B cell (primary cell): ENCODE measurements around the gene SH3BP2. TPM values are rescaled to one million over a fixed set of nuclear protein-coding genes. Genes with fewer than 3 reads are reported as not detected.

ENCODE experiments used
- ATAC-seq: fragments of 200-7000 bp; cut with Tn5 transposase; one replicate; pipeline ENCODE4 v1.10.0; 2021; ENCODE audit warnings: low read depth, mild to moderate bottlenecking, moderate number of reproducible peaks, moderate library complexity
- CTCF ChIA-PET: fragments of 350-600 bp; sonication (Branson Sonifier 250); formaldehyde crosslinking; loops from one replicate; lab custom pipeline; 2021; ENCODE audit warnings: antibody characterized with exemption, inconsistent platforms; lab: Charles Lee
- POLR2A ChIA-PET: fragments of 350-600 bp; sonication (Branson Sonifier 250); formaldehyde crosslinking; loops from one replicate; lab custom pipeline; 2021; ENCODE audit warnings: antibody characterized with exemption; lab: Charles Lee
- DNase-seq: peaks from one replicate; pipeline ENCODE4 v3.0.0; 2013
- H2AFZ ChIP-seq: 2 replicates; pipeline ENCODE4 v1.6.1; 2012; ENCODE audit warnings: mild to moderate bottlenecking, low read depth, low read length; ENCODE audit not compliant: insufficient read depth, poor library complexity, severe bottlenecking
- H3K27ac ChIP-seq, 2 donors: 1 replicate in 1 of 2; 2 replicates in 1 of 2; pipeline ENCODE4 v1.5.1; 2012 to 2013; ENCODE audit warnings: low read length in 2 of 2, mild to moderate bottlenecking in 2 of 2, moderate library complexity in 1 of 2
- H3K27me3 ChIP-seq, 4 experiments: fragments of 200-600 bp in 1 of 4; sonication (generic) in 1 of 4; replicated peaks in 1 of 4; 1 replicate in 2 of 4; 2 replicates in 2 of 4; pipeline versions ENCODE4 v1.6.1 to v1.7.0; 2013 to 2016; ENCODE audit warnings: low read length in 3 of 4, mild to moderate bottlenecking in 2 of 4, mixed read lengths in 1 of 4, moderate library complexity in 1 of 4; ENCODE audit not compliant: insufficient read depth in 4 of 4, control insufficient read depth in 3 of 4; ENCODE audit errors: control extremely low read depth in 1 of 4
- H3K36me3 ChIP-seq, 2 experiments: replicated peaks in 1 of 2; 1 replicate in 1 of 2; 2 replicates in 1 of 2; pipeline versions ENCODE4 v1.6.1 to v1.7.1; 2013; ENCODE audit warnings: low read length in 1 of 2; ENCODE audit not compliant: insufficient read depth in 2 of 2, control insufficient read depth in 1 of 2; ENCODE audit errors: control extremely low read depth in 1 of 2, extremely low read depth in 1 of 2
- H3K4me1 ChIP-seq, 2 donors: fragments of 200-600 bp in 1 of 2; sonication (generic) in 1 of 2; 1 replicate in 1 of 2; 2 replicates in 1 of 2; pipeline versions ENCODE4 v1.5.1 to v1.6.1; 2013 to 2017; ENCODE audit warnings: low read length in 2 of 2; ENCODE audit not compliant: control insufficient read depth in 2 of 2, insufficient read depth in 2 of 2
- H3K4me2 ChIP-seq: replicated peaks from 2 replicates; pipeline ENCODE3; 2012; ENCODE audit warnings: mild to moderate bottlenecking, low read depth, low read length; ENCODE audit not compliant: poor library complexity, severe bottlenecking
- H3K4me3 ChIP-seq, 5 experiments: fragments of 200-600 bp in 1 of 5; sonication (generic) in 1 of 5; 1 replicate in 3 of 5; 2 replicates in 2 of 5; pipeline versions ENCODE4 v1.5.1 to v1.7.0; 2011 to 2016; ENCODE audit warnings: low read length in 4 of 5, mild to moderate bottlenecking in 4 of 5, low read depth in 2 of 5, control low read depth in 1 of 5, moderate library complexity in 1 of 5; ENCODE audit not compliant: insufficient read depth in 1 of 5; ENCODE audit errors: control extremely low read depth in 1 of 5, extremely low read depth in 1 of 5
- H3K79me2 ChIP-seq: fragments of 200-600 bp; sonication (generic); one replicate; pipeline ENCODE4 v1.6.0; 2016; ENCODE audit warnings: low read length; ENCODE audit not compliant: control insufficient read depth, insufficient read depth
- H3K9ac ChIP-seq: fragments of 200-600 bp; sonication (generic); 2 replicates; pipeline ENCODE4 v1.6.1; 2017; ENCODE audit warnings: mild to moderate bottlenecking, low read length, moderate library complexity
- H3K9me3 ChIP-seq, 3 donors: one replicate each; pipeline versions ENCODE4 v1.6.1 to v1.7.1; 2013; ENCODE audit warnings: low read length in 2 of 3; ENCODE audit not compliant: control insufficient read depth in 2 of 3, insufficient read depth in 1 of 3; ENCODE audit errors: control extremely low read depth in 1 of 3
- H4K20me1 ChIP-seq: 2 replicates; pipeline ENCODE4 v1.6.0; 2012; ENCODE audit warnings: mild to moderate bottlenecking, low read length; ENCODE audit not compliant: insufficient read depth, control insufficient read depth, poor library complexity, severe bottlenecking
- H3K27ac Mint-ChIP-seq: one replicate; pipeline ENCODE4 v1.8.0; 2021; ENCODE audit warnings: mixed read lengths
- H3K27me3 Mint-ChIP-seq: one replicate; pipeline ENCODE4 v1.8.0; 2021; ENCODE audit warnings: mixed read lengths
- H3K4me1 Mint-ChIP-seq: one replicate; pipeline ENCODE4 v1.8.0; 2021; ENCODE audit warnings: mixed read lengths
- H3K4me3 Mint-ChIP-seq: one replicate; pipeline ENCODE4 v1.8.0; 2021; ENCODE audit warnings: mixed read lengths
- H3K9me3 Mint-ChIP-seq: one replicate; pipeline ENCODE4 v1.8.0; 2022; ENCODE audit warnings: mixed read lengths; ENCODE audit not compliant: insufficient read depth
- EZH2 ChIP-seq: IDR thresholded peaks from 2 replicates; pipeline ENCODE4 v1.6.1; 2012; ENCODE audit warnings: borderline replicate concordance, low read depth, mild to moderate bottlenecking, moderate library complexity, low read length; ENCODE audit not compliant: insufficient read depth, poor library complexity, severe bottlenecking
- WGBS: methylation state at CpG from one replicate; pipeline ENCODE4 v1.1.5; 2013; ENCODE audit warnings: missing lambda C conversion rate; ENCODE audit not compliant: insufficient coverage; 5-methylcytosine and 5-hydroxymethylcytosine counted together
- intact Hi-C: fragments of 100-400 bp; cut with micrococcal nuclease; formaldehyde crosslinking; loops from one replicate; pipeline ENCODE4 v1.10.0; 2022
- polyA plus RNA-seq: library from polyadenylated mRNA; depleted of rRNA; stranded (reverse); fragments of >200 nt; gene quantifications from 2 replicates; pipeline ENCODE4 v1.2.3, GENCODE V29; 2012
- total RNA-seq, 2 donors: library from RNA; stranded (reverse); fragments of 120-200 nt in 1 of 2; gene quantifications; 1 replicate in 1 of 2; 2 replicates in 1 of 2; pipeline versions ENCODE4 v1.2.3 to v1.2.4, GENCODE V29; 2013 to 2022
- TF ChIP-seq, protein P1 (sequence below): fragments of 200-600 bp; IDR thresholded peaks from one replicate; pipeline ENCODE4 v1.8.0; 2022; ENCODE audit warnings: antibody characterized with exemption, mild to moderate bottlenecking

SH3BP2 gene
- total and polyA plus RNA-seq, 2 donors (not counting 1 experiment from before 2014, with no cell fraction given), result 30.8 to 219 TPM

DNA sequence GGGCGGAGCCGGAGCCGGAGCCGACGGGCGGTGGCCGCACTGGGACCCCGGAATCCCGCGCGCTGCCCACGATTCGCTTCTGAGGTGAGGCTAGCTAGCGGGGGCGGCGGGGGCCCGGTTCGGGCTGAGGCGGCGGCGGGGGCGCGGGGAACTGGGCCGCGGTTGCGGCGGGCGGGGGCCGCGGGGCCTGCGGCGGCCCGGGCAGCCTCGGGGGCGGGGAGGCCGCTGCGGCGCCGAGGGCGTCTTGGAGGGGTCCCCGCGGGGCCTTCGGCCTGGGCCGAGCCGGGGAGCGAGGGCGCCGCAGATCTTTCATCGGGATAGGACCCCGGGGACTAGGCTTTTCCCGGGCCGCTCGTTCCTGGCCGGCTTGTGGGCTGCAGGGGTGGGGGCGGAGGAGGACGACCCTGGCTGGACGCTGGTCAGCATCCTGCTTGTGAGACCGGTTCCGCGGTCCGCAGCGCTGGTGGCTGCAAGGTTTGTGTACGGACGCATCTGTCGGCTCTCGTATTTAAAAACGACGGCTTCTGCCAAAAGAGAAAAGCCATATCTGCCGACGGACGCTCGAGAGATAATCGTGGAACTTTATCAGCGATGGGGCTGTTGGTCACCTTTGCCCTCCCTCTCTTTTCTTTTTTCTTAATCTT, 51.2 kb downstream of the SH3BP2 start:
- Mint-ChIP-seq H3K4me3 (peak overlapping the region; percentile 92), H3K9me3 (no peaks in the 10 kb centered on the region), H3K27ac (peak overlapping the region; percentile 97), H3K4me1 (peaks cover 60% of the 10 kb centered on the region), H3K27me3 (no peaks in the 10 kb centered on the region)
- peak; percentile 59 for DNase-seq
- Histone ChIP-seq H3K4me2 (peak overlapping the region; percentile 90), H3K27me3 (no peaks in the 10 kb centered on the region), H3K79me2 (peaks cover 90% of the 10 kb centered on the region), H3K4me1 (peaks cover 47 to 53% of the 10 kb centered on the region in 2 donors), H3K9ac (peak overlapping the region; percentile 82), H3K9me3 (peaks cover 0 to 4% (median 0%) of the 10 kb centered on the region in 3 donors), H3K36me3 (no peaks in the 10 kb centered on the region), H4K20me1 (peaks cover 10% of the 10 kb centered on the region), H2AFZ (peak overlapping the region; percentile 80), H3K4me3 (peak overlapping the region; percentile 82 to 97 (median 84)), H3K27ac (peak overlapping the region; percentile 69 to 79)
- TF ChIP-seq EZH2, result no peak
- TF ChIP-seq, protein P1, sequence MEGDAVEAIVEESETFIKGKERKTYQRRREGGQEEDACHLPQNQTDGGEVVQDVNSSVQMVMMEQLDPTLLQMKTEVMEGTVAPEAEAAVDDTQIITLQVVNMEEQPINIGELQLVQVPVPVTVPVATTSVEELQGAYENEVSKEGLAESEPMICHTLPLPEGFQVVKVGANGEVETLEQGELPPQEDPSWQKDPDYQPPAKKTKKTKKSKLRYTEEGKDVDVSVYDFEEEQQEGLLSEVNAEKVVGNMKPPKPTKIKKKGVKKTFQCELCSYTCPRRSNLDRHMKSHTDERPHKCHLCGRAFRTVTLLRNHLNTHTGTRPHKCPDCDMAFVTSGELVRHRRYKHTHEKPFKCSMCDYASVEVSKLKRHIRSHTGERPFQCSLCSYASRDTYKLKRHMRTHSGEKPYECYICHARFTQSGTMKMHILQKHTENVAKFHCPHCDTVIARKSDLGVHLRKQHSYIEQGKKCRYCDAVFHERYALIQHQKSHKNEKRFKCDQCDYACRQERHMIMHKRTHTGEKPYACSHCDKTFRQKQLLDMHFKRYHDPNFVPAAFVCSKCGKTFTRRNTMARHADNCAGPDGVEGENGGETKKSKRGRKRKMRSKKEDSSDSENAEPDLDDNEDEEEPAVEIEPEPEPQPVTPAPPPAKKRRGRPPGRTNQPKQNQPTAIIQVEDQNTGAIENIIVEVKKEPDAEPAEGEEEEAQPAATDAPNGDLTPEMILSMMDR, result no peak
- ChIA-PET CTCF (no interaction called here), POLR2A (interaction anchor here (1.0 to 1.3 kb wide), 3 partner anchors 9 to 31 kb away, joined by 3 to 4 read pairs (median 4); no protein-coding TSS in a partner anchor)
- intact Hi-C loops, result loop anchor here (1.0 to 10.0 kb wide), 6 partner anchors 7 to 359 kb away; partner anchors contain the start of genes HTT and HTT-AS
- no peak for ATAC-seq
- under 1% methylated on average over 70 of the region's 74 CpGs for WGBS

GRCh38 chr4:2846172-2846571, 53.3 kb downstream of the SH3BP2 start:
- intact Hi-C loops, result loop anchor here (1.0 to 10.0 kb wide), 4 partner anchors 8 to 361 kb away; no protein-coding TSS in a partner anchor
- TF ChIP-seq, protein P1, result no peak
- TF ChIP-seq EZH2, result no peak
- POLR2A ChIA-PET, result no interaction called here

More at GRCh38 chr4:2846172-2846571, 53.3 kb downstream of the SH3BP2 start:
- H4K20me1 ChIP-seq, result peaks cover 21% of the 10 kb centered on the region
- H3K27ac ChIP-seq, result peak overlapping the region in 1 of 2 donors; percentile 72
- peaks cover 62 to 64% of the 10 kb centered on the region in 2 donors for H3K4me1 ChIP-seq
- H3K9me3 Mint-ChIP-seq, result no peaks in the 10 kb centered on the region
- H3K4me3 ChIP-seq, result peak overlapping the region in 1 of 5 experiments; percentile 82
- H3K36me3 ChIP-seq, result no peaks in the 10 kb centered on the region
- peak overlapping the region; percentile 89 for H3K4me3 Mint-ChIP-seq
- ATAC-seq (no peak), DNase-seq (no peak)
- H3K27me3 Mint-ChIP-seq, result no peaks in the 10 kb centered on the region
- no CpG with 5 or more reads among the region's 2 CpGs for WGBS
- H3K27me3 ChIP-seq, result no peaks in the 10 kb centered on the region
- CTCF ChIA-PET, result interaction anchor here (1.1 to 1.2 kb wide), 2 partner anchors 8 to 83 kb away, joined by 3 read pairs; no protein-coding TSS in a partner anchor
- H3K4me2 ChIP-seq, result peak overlapping the region; percentile 90
- H3K27ac Mint-ChIP-seq, result no peak overlapping the region
- peaks cover 0 to 4% (median 0%) of the 10 kb centered on the region in 3 donors for H3K9me3 ChIP-seq
- H3K79me2 ChIP-seq, result peaks cover 92% of the 10 kb centered on the region
- peaks cover 72% of the 10 kb centered on the region for H3K4me1 Mint-ChIP-seq
- H2AFZ ChIP-seq, result no peak overlapping the region
- peak overlapping the region; percentile 82 for H3K9ac ChIP-seq
